Measurements from ENCODE around the gene EPHB1.

Gene EPHB1

GRCh38 chr3:134794950-134795745 lies at the start of gene EPHB1:
TSS of gene EPHB1 (plus strand) at chr3:134795260.
- H3K4me1 ChIP-seq (ENCODE audit: control insufficient read depth, insufficient read depth, low read length): peaks cover 11% of the 10 kb centered on the region; the same call in 1 of the 2 replicates
- no peaks in the 10 kb centered on the region for H3K9me3 ChIP-seq (ENCODE audit: control insufficient read depth, insufficient read depth, low read length)
- H3K27ac ChIP-seq (ENCODE audit: low read depth, low read length): no peak within 1 kb of the TSS
- no peaks in the 10 kb centered on the region for H3K36me3 ChIP-seq (ENCODE audit: control insufficient read depth, insufficient read depth, low read length)
- peaks cover 55% of the 10 kb centered on the region for H3K27me3 ChIP-seq (ENCODE audit: control insufficient read depth, insufficient read depth, low read length)
- H3K4me3 ChIP-seq (ENCODE audit: low read depth, low read length): peak within 1 kb of the TSS; percentile 67
- no peak within 1 kb of the TSS; the same call in 1 of the 2 replicates for H3K9ac ChIP-seq (ENCODE audit: low read depth, low read length)

- H3K27ac ChIP-seq (ENCODE audit: low read depth, low read length): no peak overlapping the region
- no peaks in the 10 kb centered on the region for H3K27me3 ChIP-seq (ENCODE audit: control insufficient read depth, insufficient read depth, low read length)
- no peak overlapping the region for H3K4me3 ChIP-seq (ENCODE audit: low read depth, low read length)
Observed at GRCh38 chr3:134748698-134749097, 46.4 kb upstream of the EPHB1 start.

GRCh38 chr3:134749174-134749573 lies 45.9 kb upstream of the EPHB1 start:
- no peak overlapping the region for H3K4me3 ChIP-seq (ENCODE audit: low read depth, low read length)
- H3K9ac ChIP-seq (ENCODE audit: low read depth, low read length): no peak overlapping the region
- no peak overlapping the region for H3K27ac ChIP-seq (ENCODE audit: low read depth, low read length)
- H3K4me1 ChIP-seq (ENCODE audit: control insufficient read depth, insufficient read depth, low read length): no peaks in the 10 kb centered on the region
- H3K9me3 ChIP-seq (ENCODE audit: control insufficient read depth, insufficient read depth, low read length): no peaks in the 10 kb centered on the region
- no peaks in the 10 kb centered on the region for H3K36me3 ChIP-seq (ENCODE audit: control insufficient read depth, insufficient read depth, low read length)
- H3K27me3 ChIP-seq (ENCODE audit: control insufficient read depth, insufficient read depth, low read length): no peaks in the 10 kb centered on the region

More at GRCh38 chr3:134748698-134749097, 46.4 kb upstream of the EPHB1 start:
- Histone ChIP-seq H3K36me3 (ENCODE audit: control insufficient read depth, insufficient read depth, low read length) (no peaks in the 10 kb centered on the region), H3K9ac (ENCODE audit: low read depth, low read length) (no peak overlapping the region), H3K9me3 (ENCODE audit: control insufficient read depth, insufficient read depth, low read length) (no peaks in the 10 kb centered on the region), H3K4me1 (ENCODE audit: control insufficient read depth, insufficient read depth, low read length) (no peaks in the 10 kb centered on the region)

GRCh38 chr3:134749802-134750553 lies 45.1 kb upstream of the EPHB1 start:
- Histone ChIP-seq H3K9me3 (ENCODE audit: control insufficient read depth, insufficient read depth, low read length) (no peaks in the 10 kb centered on the region), H3K4me1 (ENCODE audit: control insufficient read depth, insufficient read depth, low read length) (no peaks in the 10 kb centered on the region), H3K27ac (ENCODE audit: low read depth, low read length) (no peak overlapping the region), H3K36me3 (ENCODE audit: control insufficient read depth, insufficient read depth, low read length) (no peaks in the 10 kb centered on the region), H3K4me3 (ENCODE audit: low read depth, low read length) (no peak overlapping the region), H3K9ac (ENCODE audit: low read depth, low read length) (no peak overlapping the region), H3K27me3 (ENCODE audit: control insufficient read depth, insufficient read depth, low read length) (no peaks in the 10 kb centered on the region)

- Histone ChIP-seq H3K4me3 (ENCODE audit: low read depth, low read length) (no peak overlapping the region), H3K4me1 (ENCODE audit: control insufficient read depth, insufficient read depth, low read length) (no peaks in the 10 kb centered on the region), H3K36me3 (ENCODE audit: control insufficient read depth, insufficient read depth, low read length) (no peaks in the 10 kb centered on the region), H3K27me3 (ENCODE audit: control insufficient read depth, insufficient read depth, low read length) (no peaks in the 10 kb centered on the region; the same call in 1 of the 2 replicates), H3K9me3 (ENCODE audit: control insufficient read depth, insufficient read depth, low read length) (no peaks in the 10 kb centered on the region), H3K27ac (ENCODE audit: low read depth, low read length) (no peak overlapping the region), H3K9ac (ENCODE audit: low read depth, low read length) (no peak overlapping the region)
Observed at GRCh38 chr3:134751831-134752230, 43.2 kb upstream of the EPHB1 start.

GRCh38 chr3:134752761-134753461 lies 42.1 kb upstream of the EPHB1 start:
- Histone ChIP-seq H3K27me3 (ENCODE audit: control insufficient read depth, insufficient read depth, low read length) (no peaks in the 10 kb centered on the region; the same call in 1 of the 2 replicates), H3K36me3 (ENCODE audit: control insufficient read depth, insufficient read depth, low read length) (no peaks in the 10 kb centered on the region), H3K4me1 (ENCODE audit: control insufficient read depth, insufficient read depth, low read length) (no peaks in the 10 kb centered on the region), H3K4me3 (ENCODE audit: low read depth, low read length) (no peak overlapping the region), H3K9me3 (ENCODE audit: control insufficient read depth, insufficient read depth, low read length) (no peaks in the 10 kb centered on the region), H3K9ac (ENCODE audit: low read depth, low read length) (no peak overlapping the region), H3K27ac (ENCODE audit: low read depth, low read length) (no peak overlapping the region)

GRCh38 chr3:134753999-134754742 lies 40.9 kb upstream of the EPHB1 start:
- Histone ChIP-seq H3K27ac (ENCODE audit: low read depth, low read length) (no peak overlapping the region), H3K27me3 (ENCODE audit: control insufficient read depth, insufficient read depth, low read length) (no peaks in the 10 kb centered on the region; the same call in 1 of the 2 replicates), H3K9ac (ENCODE audit: low read depth, low read length) (no peak overlapping the region), H3K4me1 (ENCODE audit: control insufficient read depth, insufficient read depth, low read length) (no peaks in the 10 kb centered on the region), H3K36me3 (ENCODE audit: control insufficient read depth, insufficient read depth, low read length) (no peaks in the 10 kb centered on the region), H3K4me3 (ENCODE audit: low read depth, low read length) (no peak overlapping the region), H3K9me3 (ENCODE audit: control insufficient read depth, insufficient read depth, low read length) (no peaks in the 10 kb centered on the region)

- Histone ChIP-seq H3K36me3 (ENCODE audit: control insufficient read depth, insufficient read depth, low read length) (no peaks in the 10 kb centered on the region), H3K9ac (ENCODE audit: low read depth, low read length) (no peak overlapping the region), H3K4me3 (ENCODE audit: low read depth, low read length) (no peak overlapping the region), H3K4me1 (ENCODE audit: control insufficient read depth, insufficient read depth, low read length) (no peaks in the 10 kb centered on the region), H3K27ac (ENCODE audit: low read depth, low read length) (no peak overlapping the region), H3K9me3 (ENCODE audit: control insufficient read depth, insufficient read depth, low read length) (no peaks in the 10 kb centered on the region), H3K27me3 (ENCODE audit: control insufficient read depth, insufficient read depth, low read length) (no peaks in the 10 kb centered on the region; the same call in 1 of the 2 replicates)
Observed at GRCh38 chr3:134754768-134755559, 40.1 kb upstream of the EPHB1 start.

- no peak overlapping the region for H3K9ac ChIP-seq (ENCODE audit: low read depth, low read length)
- no peaks in the 10 kb centered on the region for H3K9me3 ChIP-seq (ENCODE audit: control insufficient read depth, insufficient read depth, low read length)
- H3K4me1 ChIP-seq (ENCODE audit: control insufficient read depth, insufficient read depth, low read length): no peaks in the 10 kb centered on the region
- no peaks in the 10 kb centered on the region; the same call in 1 of the 2 replicates for H3K27me3 ChIP-seq (ENCODE audit: control insufficient read depth, insufficient read depth, low read length)
- H3K27ac ChIP-seq (ENCODE audit: low read depth, low read length): no peak overlapping the region
- H3K36me3 ChIP-seq (ENCODE audit: control insufficient read depth, insufficient read depth, low read length): no peaks in the 10 kb centered on the region
- H3K4me3 ChIP-seq (ENCODE audit: low read depth, low read length): no peak overlapping the region
Observed at GRCh38 chr3:134755821-134756220, 39.2 kb upstream of the EPHB1 start.
